Measurements from ENCODE around the gene NDUFA13.

GRCh38 chr19:19543640-19544039 lies 27.6 kb downstream of the NDUFA13 start:
- TF ChIP-seq, protein P1, sequence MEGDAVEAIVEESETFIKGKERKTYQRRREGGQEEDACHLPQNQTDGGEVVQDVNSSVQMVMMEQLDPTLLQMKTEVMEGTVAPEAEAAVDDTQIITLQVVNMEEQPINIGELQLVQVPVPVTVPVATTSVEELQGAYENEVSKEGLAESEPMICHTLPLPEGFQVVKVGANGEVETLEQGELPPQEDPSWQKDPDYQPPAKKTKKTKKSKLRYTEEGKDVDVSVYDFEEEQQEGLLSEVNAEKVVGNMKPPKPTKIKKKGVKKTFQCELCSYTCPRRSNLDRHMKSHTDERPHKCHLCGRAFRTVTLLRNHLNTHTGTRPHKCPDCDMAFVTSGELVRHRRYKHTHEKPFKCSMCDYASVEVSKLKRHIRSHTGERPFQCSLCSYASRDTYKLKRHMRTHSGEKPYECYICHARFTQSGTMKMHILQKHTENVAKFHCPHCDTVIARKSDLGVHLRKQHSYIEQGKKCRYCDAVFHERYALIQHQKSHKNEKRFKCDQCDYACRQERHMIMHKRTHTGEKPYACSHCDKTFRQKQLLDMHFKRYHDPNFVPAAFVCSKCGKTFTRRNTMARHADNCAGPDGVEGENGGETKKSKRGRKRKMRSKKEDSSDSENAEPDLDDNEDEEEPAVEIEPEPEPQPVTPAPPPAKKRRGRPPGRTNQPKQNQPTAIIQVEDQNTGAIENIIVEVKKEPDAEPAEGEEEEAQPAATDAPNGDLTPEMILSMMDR (IDR thresholded peaks at IDR 0.05), result no peak
- TF ChIP-seq POLR2A (IDR thresholded peaks at IDR 0.05), result no peak

All from heart left ventricle (tissue), 13 donors.